ENCODE data around the gene PSRC1.

The PSRC1 gene

GRCh38 chr1:109315288-109315687, 32.3 kb upstream of the PSRC1 start:
- TF ChIP-seq CTCF (IDR thresholded peaks at IDR 0.05; ENCODE audit: borderline replicate concordance, control extremely low read depth, extremely low read depth, insufficient read depth, missing control alignments), result no peak
- in situ Hi-C loops (cut with MboI; ENCODE audit: low sequenced_read_pairs, unreplicated experiment), result no loop called here
- DNase-seq (ENCODE audit: low spot score), result no peak

GRCh38 chr1:109314795-109315194, 31.9 kb upstream of the PSRC1 start:
- TF ChIP-seq CTCF (IDR thresholded peaks at IDR 0.05; ENCODE audit: borderline replicate concordance, control extremely low read depth, extremely low read depth, insufficient read depth, missing control alignments), result no peak
- no peak for DNase-seq (ENCODE audit: low spot score)
- in situ Hi-C loops (cut with MboI; ENCODE audit: low sequenced_read_pairs, unreplicated experiment), result no loop called here

GRCh38 chr1:109312978-109313775, 30.2 kb upstream of the PSRC1 start:
- in situ Hi-C loops (cut with MboI; ENCODE audit: low sequenced_read_pairs, unreplicated experiment), result no loop called here
- DNase-seq (ENCODE audit: low spot score), result no peak
- no peak for TF ChIP-seq CTCF (IDR thresholded peaks at IDR 0.05; ENCODE audit: borderline replicate concordance, control extremely low read depth, extremely low read depth, insufficient read depth, missing control alignments)

GRCh38 chr1:109312246-109312645, 29.3 kb upstream of the PSRC1 start:
- in situ Hi-C loops (cut with MboI; ENCODE audit: low sequenced_read_pairs, unreplicated experiment), result no loop called here
- no peak for DNase-seq (ENCODE audit: low spot score)
- TF ChIP-seq CTCF (IDR thresholded peaks at IDR 0.05; ENCODE audit: borderline replicate concordance, control extremely low read depth, extremely low read depth, insufficient read depth, missing control alignments), result no peak

- in situ Hi-C loops (cut with MboI; ENCODE audit: low sequenced_read_pairs, unreplicated experiment), result no loop called here
- TF ChIP-seq CTCF (IDR thresholded peaks at IDR 0.05; ENCODE audit: borderline replicate concordance, control extremely low read depth, extremely low read depth, insufficient read depth, missing control alignments), result no peak
- no peak for DNase-seq (ENCODE audit: low spot score)
Measured at GRCh38 chr1:109309347-109309746, 26.4 kb upstream of the PSRC1 start.

- TF ChIP-seq CTCF (IDR thresholded peaks at IDR 0.05; ENCODE audit: borderline replicate concordance, control extremely low read depth, extremely low read depth, insufficient read depth, missing control alignments), result no peak
- in situ Hi-C loops (cut with MboI; ENCODE audit: low sequenced_read_pairs, unreplicated experiment), result no loop called here
- no peak for DNase-seq (ENCODE audit: low spot score)
Measured at GRCh38 chr1:109307274-109308021, 24.5 kb upstream of the PSRC1 start.

Data from GM13976 (cell line).